HG03571 (cell line): ENCODE results near the gene KAT8.
"Not testable (repeated sequence)": the region's sequence is repeated elsewhere in the genome, so short reads cannot be mapped to it uniquely, and the experiment has no call there.

Source experiments
- ATAC-seq: cut with Tn5 transposase; IDR thresholded peaks from one replicate; pipeline ENCODE4 v1.9.1; 2021; ENCODE audit not compliant: unreplicated experiment

The KAT8 gene

DNA sequence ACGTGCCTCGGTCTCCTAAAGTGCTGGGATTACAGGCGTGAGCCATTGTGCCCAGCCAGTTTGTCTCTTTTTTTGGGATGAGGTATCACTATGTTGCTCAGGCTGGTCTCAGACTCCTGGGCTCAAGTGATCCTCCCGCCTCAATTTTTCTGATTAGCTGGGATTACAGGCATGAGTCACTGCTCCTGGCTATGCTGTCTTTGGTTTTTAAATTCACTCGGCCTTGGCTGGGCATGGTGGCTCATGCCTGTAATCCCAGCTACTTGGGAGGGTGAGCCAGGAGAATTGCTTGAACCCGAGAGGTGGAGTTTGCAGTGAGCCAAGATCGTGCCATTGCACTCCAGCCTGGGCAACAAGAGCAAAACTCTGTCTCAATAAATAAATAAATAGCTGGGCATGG is 27.0 kb downstream of the KAT8 start:
- ATAC-seq = not testable (repeated sequence)

DNA sequence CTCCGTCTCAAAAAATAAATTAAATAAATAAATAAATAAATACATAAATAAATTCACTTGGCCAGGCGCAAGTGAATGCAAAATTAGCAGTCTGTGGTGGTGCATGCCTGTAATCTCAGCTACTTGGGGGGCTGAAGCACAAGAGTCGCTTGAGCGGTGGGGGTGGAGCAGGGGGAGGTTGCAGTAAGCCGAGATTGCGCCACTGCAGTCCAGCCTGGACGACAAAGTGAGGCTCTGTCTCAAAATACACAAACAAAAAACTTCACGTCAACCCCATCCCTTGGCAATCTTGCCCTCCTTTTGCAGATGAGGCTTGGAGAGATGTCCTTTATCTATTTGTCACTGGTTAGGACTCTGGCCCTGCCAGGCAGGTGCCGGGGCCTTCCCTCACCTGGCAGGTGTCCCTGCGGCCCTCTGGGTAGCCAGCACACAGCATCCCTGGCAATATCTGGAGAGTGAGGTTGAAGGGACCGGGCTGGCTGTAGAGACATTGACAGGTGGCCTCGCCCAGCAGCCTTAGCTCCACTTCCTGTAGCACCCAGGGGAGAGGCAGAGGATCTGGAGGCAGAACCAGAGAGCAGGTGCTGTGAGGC is 28.0 kb downstream of the KAT8 start:
- no peak for ATAC-seq

DNA sequence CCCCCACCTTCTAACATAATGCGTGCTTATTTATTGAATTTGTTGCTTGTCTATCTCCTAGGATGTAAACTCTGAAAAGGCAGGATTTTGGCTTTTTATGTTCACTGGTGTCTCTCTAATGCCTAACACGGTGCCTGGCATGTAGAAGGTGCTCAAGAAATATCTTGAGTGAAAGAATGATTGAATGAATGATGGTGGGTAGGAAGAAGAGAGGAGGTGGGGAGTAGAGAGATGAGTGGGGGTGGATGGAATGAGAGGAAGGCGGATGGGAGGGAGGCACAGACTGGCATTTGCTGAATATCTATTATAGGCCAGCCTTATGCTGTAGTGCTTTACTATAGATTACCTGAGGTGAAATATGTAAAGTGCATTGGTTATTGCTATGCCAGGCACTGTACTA is 30.1 kb downstream of the KAT8 start:
- no peak for ATAC-seq

DNA sequence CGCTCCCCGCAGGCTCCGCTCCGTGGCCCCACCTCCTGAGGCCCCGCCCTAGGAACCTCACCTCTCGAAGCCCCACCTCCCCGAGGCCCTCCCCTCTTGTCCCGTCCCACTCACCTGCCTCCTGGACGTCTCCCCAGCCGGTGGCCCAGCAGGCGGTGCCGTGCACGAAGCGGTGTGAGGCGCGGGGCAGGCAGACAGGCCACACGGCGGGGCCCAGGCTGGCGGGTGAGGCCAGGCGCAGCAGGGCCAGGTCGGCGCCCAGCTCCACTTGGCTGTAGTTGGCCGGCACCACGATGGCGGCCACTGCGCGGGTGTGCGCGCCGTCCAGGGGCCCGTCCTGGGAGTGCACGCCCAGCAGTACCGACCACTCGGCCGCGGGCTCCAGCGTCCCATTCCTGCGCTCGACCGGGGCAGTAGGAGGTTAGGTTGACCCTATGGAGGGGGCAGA is 30.8 kb downstream of the KAT8 start:
- ATAC-seq = no peak

GRCh38 chr16:31148896-31149295 is 31.4 kb downstream of the KAT8 start:
- ATAC-seq = no peak

DNA sequence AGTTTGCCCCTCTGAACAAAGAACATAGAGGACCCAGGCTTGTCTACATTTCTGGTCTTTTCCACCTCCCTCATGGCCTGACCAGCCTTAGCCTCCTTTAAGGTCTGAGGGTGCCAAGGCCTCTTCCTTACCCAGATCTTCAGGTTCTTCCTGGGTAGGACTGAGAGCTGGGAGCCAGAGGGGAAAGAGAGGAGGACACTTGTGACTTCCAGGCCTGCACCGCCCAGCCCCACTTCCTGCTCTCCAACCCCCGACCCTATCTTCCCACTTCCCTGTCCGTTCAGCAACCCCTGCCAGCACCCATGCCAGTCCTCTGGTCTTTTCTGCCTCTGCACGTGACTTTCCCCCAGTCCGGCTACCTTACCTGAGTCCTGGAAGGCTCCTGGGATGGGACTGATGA is 31.9 kb downstream of the KAT8 start:
- no peak for ATAC-seq

- no peak for ATAC-seq
Measured at GRCh38 chr16:31149894-31150890, 32.7 kb downstream of the KAT8 start, which contains the start of gene PRSS36. PRSS36 (minus strand) TSS chr16:31150066; CDS start chr16:31150035, 31 bp downstream.

DNA sequence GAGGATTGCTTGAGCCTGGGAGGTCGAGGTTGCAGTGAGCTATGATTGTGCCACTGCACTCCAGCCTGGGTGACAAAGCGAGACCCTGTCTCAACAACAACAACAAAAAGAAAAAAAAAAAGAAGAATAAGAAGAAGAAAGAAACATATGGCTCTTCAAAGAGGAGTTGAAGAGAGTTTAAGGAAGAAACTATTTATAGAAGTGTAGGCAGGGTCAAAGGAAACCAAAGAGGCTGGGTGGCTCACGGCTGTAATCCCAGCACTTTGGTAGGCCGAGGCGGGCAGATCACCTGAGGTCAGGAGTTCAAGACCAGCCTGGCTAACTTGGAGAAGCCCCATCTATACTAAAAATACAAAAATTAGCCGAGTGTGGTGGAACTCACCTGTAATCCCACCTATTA is 33.5 kb downstream of the KAT8 start:
- not testable (repeated sequence) for ATAC-seq

DNA sequence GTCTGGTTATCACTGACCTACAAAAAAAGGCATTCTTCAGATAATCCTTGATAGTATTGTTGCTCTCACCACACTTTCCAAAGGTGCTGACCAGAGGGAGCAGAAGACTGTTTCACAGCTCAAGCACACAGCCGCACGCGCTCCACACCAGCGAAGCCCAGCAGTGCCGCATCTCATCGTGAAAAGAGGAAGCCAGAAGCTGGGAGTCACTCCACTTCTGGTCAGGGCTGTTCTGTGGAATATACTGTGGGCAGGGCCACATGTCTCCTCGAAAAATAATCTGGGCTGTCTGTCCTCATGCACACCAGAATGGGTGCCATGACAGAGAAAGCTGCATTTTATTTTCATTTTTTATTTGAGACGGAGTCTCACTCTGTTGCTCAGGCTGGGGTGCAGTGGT is 39.7 kb downstream of the KAT8 start:
- no peak for ATAC-seq

- no peak for ATAC-seq
Measured at GRCh38 chr16:31167315-31167714, 49.9 kb downstream of the KAT8 start.

DNA sequence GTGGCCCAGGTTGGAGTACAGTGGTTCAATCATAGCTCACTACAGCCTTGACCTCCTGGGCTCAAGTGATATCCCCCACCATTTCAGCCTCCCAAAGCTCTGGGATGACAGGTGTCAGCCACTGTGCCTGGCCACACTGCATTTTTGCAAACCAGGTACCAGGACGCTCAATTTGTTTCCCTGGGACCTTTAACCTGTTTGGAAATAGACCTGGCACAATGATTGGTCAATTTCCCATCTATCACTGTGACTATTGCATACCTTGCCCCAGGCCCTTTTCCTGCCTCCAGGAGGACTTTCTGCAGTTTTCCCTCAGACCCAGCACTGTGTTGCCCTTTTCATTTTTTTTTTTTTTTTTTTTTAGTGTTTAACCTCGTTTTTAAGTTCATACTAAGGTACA is 51.4 kb downstream of the KAT8 start:
- no peak for ATAC-seq

DNA sequence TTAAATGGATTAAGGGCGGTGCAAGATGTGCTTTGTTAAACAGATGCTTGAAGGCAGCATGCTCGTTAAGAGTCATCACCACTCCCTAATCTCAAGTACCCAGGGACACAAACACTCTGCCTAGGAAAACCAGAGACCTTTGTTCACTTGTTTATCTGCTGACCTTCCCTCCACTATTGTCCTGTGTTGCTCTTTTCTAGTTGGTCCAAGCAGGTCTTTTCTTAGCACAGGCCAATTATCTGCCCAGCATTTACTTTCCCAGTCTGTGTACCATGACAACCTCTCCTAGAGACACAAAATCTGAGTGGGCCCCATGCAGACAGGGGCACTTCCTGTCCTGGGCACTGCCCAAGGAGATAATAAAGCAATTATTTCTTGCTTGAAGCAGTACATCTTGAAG is 52.6 kb downstream of the KAT8 start:
- ATAC-seq = not testable (repeated sequence)

- no peak for ATAC-seq
Measured at GRCh38 chr16:31177136-31177535, 59.7 kb downstream of the KAT8 start.

DNA sequence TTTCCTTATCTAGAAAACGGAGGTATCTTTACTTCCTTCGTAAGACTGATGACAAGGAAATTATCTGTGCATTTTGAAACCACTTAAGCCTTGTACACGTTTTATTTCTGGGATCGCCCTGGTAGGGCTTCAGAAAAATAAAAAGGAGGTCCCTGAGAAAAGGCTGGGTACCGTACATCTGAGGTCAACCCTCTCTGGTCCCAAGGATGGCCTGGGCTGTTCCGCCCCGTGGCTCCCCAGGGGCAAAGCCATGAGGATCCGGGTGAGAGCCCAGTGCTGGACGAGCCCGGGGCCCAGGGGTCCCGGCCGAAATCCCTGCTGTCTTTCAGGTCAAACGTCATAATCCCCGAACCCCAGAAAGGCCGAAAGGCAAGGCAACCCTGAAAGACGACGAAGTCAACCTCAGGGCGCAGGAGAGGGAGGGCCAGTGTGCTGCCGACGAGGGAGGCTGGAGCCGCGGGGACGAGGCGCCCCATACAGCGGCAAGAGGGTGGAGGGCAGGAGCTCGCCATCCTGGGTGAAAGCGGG is 61.8 kb downstream of the KAT8 start:
- ATAC-seq = peak; percentile 5

- peak; percentile 50 for ATAC-seq
Measured at GRCh38 chr16:31179747-31180459, 62.4 kb downstream of the KAT8 start, which contains the start of gene FUS. FUS (plus strand) TSS chr16:31180139; CDS start chr16:31180215, 76 bp downstream.
